T-cell (primary cell): ENCODE results near the gene ENPP4. TPM values are rescaled to one million over a fixed set of nuclear protein-coding genes. Genes with fewer than 3 reads are reported as not detected.

Source experiments
- ATAC-seq, 4 experiments: fragments of 200-7000 bp in 3 of 4; fragments of 150-1000 bp in 1 of 4; cut with Tn5 transposase; replicated peaks in 1 of 4; 1 replicate in 3 of 4; 2 replicates in 1 of 4; pipeline ENCODE4 v1.10.0; 2021; ENCODE audit warnings: moderate library complexity in 3 of 4, mild to moderate bottlenecking in 2 of 4, moderate number of reproducible peaks in 1 of 4
- CTCF ChIA-PET, 2 donors: fragments of 300-600 bp; sonication (Branson Sonifier 250); formaldehyde crosslinking; loops; one replicate each; lab custom pipeline; 2022; ENCODE audit warnings: antibody characterized with exemption in 2 of 2; lab: Charles Lee
- POLR2A ChIA-PET, 2 donors: fragments of 300-600 bp; sonication (Branson Sonifier 250); formaldehyde crosslinking; loops; one replicate each; lab custom pipeline; 2022; ENCODE audit warnings: antibody characterized with exemption in 2 of 2; lab: Charles Lee
- DNase-seq, 35 experiments: peaks; one replicate each; pipeline versions ENCODE4 v3.0.0 to v3.0.0-alpha.2; 2013 to 2023
- H3K27ac ChIP-seq: one replicate; pipeline ENCODE4 v1.5.1; 2013; ENCODE audit warnings: low read length
- H3K27me3 ChIP-seq, 2 experiments: replicated peaks in 1 of 2; 1 replicate in 1 of 2; 2 replicates in 1 of 2; pipeline versions ENCODE4 v1.6.1 to v1.7.0; 2013; ENCODE audit warnings: low read length in 1 of 2, mixed read lengths in 1 of 2; ENCODE audit not compliant: control insufficient read depth in 2 of 2, insufficient read depth in 2 of 2; ENCODE audit errors: extremely low read depth in 1 of 2
- H3K36me3 ChIP-seq, 2 donors: 1 replicate in 1 of 2; 2 replicates in 1 of 2; pipeline versions ENCODE4 v1.6.1 to v1.7.0; 2013; ENCODE audit warnings: low read length in 1 of 2; ENCODE audit not compliant: control insufficient read depth in 2 of 2, insufficient read depth in 1 of 2; ENCODE audit errors: extremely low read depth in 1 of 2
- H3K4me1 ChIP-seq, 2 experiments: 1 replicate in 1 of 2; 2 replicates in 1 of 2; pipeline versions ENCODE4 v1.6.1 to v1.7.0; 2013; ENCODE audit warnings: low read length in 2 of 2, mixed read lengths in 1 of 2; ENCODE audit not compliant: insufficient read depth in 2 of 2, control insufficient read depth in 1 of 2; ENCODE audit errors: extremely low read depth in 1 of 2
- H3K4me3 ChIP-seq, 2 donors: 1 replicate in 1 of 2; 2 replicates in 1 of 2; pipeline versions ENCODE4 v1.5.1 to v1.7.0; 2013; ENCODE audit warnings: mild to moderate bottlenecking in 2 of 2, low read length in 1 of 2, moderate library complexity in 1 of 2; ENCODE audit not compliant: control insufficient read depth in 1 of 2; ENCODE audit errors: extremely low read depth in 1 of 2
- H3K9me3 ChIP-seq: 2 replicates; pipeline ENCODE4 v1.7.0; 2013
- H3K27ac Mint-ChIP-seq, 2 donors: one replicate each; pipeline ENCODE4 v1.8.0; 2020 to 2021; ENCODE audit warnings: mild to moderate bottlenecking in 2 of 2, mixed read lengths in 2 of 2
- H3K27me3 Mint-ChIP-seq, 2 donors: one replicate each; pipeline ENCODE4 v1.8.0; 2021 to 2022; ENCODE audit warnings: mixed read lengths in 2 of 2
- H3K36me3 Mint-ChIP-seq: one replicate; pipeline ENCODE4 v1.8.0; 2021; ENCODE audit warnings: mixed read lengths
- H3K4me1 Mint-ChIP-seq, 3 donors: one replicate each; pipeline ENCODE4 v1.8.0; 2020 to 2022; ENCODE audit warnings: mixed read lengths in 3 of 3, mild to moderate bottlenecking in 1 of 3
- H3K4me3 Mint-ChIP-seq, 3 donors: one replicate each; pipeline ENCODE4 v1.8.0; 2020 to 2022; ENCODE audit warnings: mild to moderate bottlenecking in 3 of 3, mixed read lengths in 3 of 3, moderate library complexity in 3 of 3
- H3K9me3 Mint-ChIP-seq, 3 donors: one replicate each; pipeline ENCODE4 v1.8.0; 2020 to 2022; ENCODE audit warnings: mixed read lengths in 3 of 3
- WGBS: methylation state at CpG from one replicate; pipeline ENCODE4 v1.1.5; 2013; ENCODE audit warnings: missing lambda C conversion rate; ENCODE audit not compliant: insufficient coverage; 5-methylcytosine and 5-hydroxymethylcytosine counted together
- total RNA-seq, 35 experiments: library from RNA in 6 of 35; stranded (reverse) in 6 of 35; fragments of 120-200 nt in 1 of 35; gene quantifications; one replicate each; pipeline versions ENCODE4 v1.2.1 to v1.2.4 and lab custom pipeline; 2013 to 2026

Gene ENPP4
- total RNA-seq, 5 donors from 2014 or later (not counting 1 experiment from before 2014, with no cell fraction given), result 6.3 to 9.4 (median 8.1) TPM

- H3K27ac ChIP-seq, result no peak overlapping the region
These were observed 25.6 kb upstream of the ENPP4 start for GRCh38 chr6:46104209-46104608.

GRCh38 chr6:46105568-46105967 lies 24.2 kb upstream of the ENPP4 start:
- 0% methylated on average over 1 of the region's 1 CpG for WGBS
- Mint-ChIP-seq H3K27me3 (no peaks in the 10 kb centered on the region), H3K27ac (no peak overlapping the region), H3K4me3 (no peak overlapping the region), H3K36me3 (peaks cover 20% of the 10 kb centered on the region), H3K9me3 (peaks cover 0 to 15% (median 15%) of the 10 kb centered on the region in 3 donors), H3K4me1 (peaks cover 0 to 14% (median 10%) of the 10 kb centered on the region in 3 donors)
- DNase-seq, result no peak
- H3K4me1 ChIP-seq, result peaks cover 0 to 2% of the 10 kb centered on the region in 2 experiments
- H3K27me3 ChIP-seq, result no peaks in the 10 kb centered on the region
- no peaks in the 10 kb centered on the region for H3K36me3 ChIP-seq
- H3K9me3 ChIP-seq, result no peaks in the 10 kb centered on the region
- no peak overlapping the region for H3K4me3 ChIP-seq
- no peak for ATAC-seq
- CTCF ChIA-PET, result no interaction called here
- POLR2A ChIA-PET, result no interaction called here
- H3K27ac ChIP-seq, result no peak overlapping the region

More at GRCh38 chr6:46104209-46104608, 25.6 kb upstream of the ENPP4 start:
- 100% methylated on average over 1 of the region's 3 CpGs for WGBS
- Mint-ChIP-seq H3K36me3 (peaks cover 22% of the 10 kb centered on the region), H3K27ac (no peak overlapping the region), H3K4me3 (no peak overlapping the region), H3K9me3 (peaks cover 0 to 11% (median 8%) of the 10 kb centered on the region in 3 donors), H3K4me1 (peaks cover 0 to 14% (median 10%) of the 10 kb centered on the region in 3 donors), H3K27me3 (no peaks in the 10 kb centered on the region)
- ATAC-seq (no peak), DNase-seq (no peak)
- no peaks in the 10 kb centered on the region for H3K27me3 ChIP-seq
- POLR2A ChIA-PET, result no interaction called here
- peaks cover 0 to 2% of the 10 kb centered on the region in 2 experiments for H3K4me1 ChIP-seq
- H3K4me3 ChIP-seq, result no peak overlapping the region
- CTCF ChIA-PET, result interaction anchor here in 1 of 2 donors (0.6 kb wide), 1 partner anchor 303 kb away, joined by 3 read pairs; no protein-coding TSS in a partner anchor
- no peaks in the 10 kb centered on the region for H3K36me3 ChIP-seq
- no peaks in the 10 kb centered on the region for H3K9me3 ChIP-seq

GRCh38 chr6:46113370-46113769 lies 16.4 kb upstream of the ENPP4 start:
- H3K27ac Mint-ChIP-seq, result no peak overlapping the region
- H3K27me3 ChIP-seq, result no peaks in the 10 kb centered on the region
- H3K4me1 Mint-ChIP-seq, result peaks cover 4 to 16% (median 6%) of the 10 kb centered on the region in 3 donors
- H3K36me3 Mint-ChIP-seq, result peaks cover 42% of the 10 kb centered on the region
- no peak overlapping the region for H3K4me3 ChIP-seq
- H3K27ac ChIP-seq, result no peak overlapping the region
- ATAC-seq (no peak), DNase-seq (no peak)
- ChIA-PET POLR2A (no interaction called here), CTCF (interaction anchor here in 1 of 2 donors (0.7 kb wide), 1 partner anchor 1674 kb away, joined by 4 read pairs; no protein-coding TSS in a partner anchor)
- peaks cover 7 to 16% (median 11%) of the 10 kb centered on the region in 3 donors for H3K9me3 Mint-ChIP-seq
- H3K9me3 ChIP-seq, result no peaks in the 10 kb centered on the region
- no peaks in the 10 kb centered on the region for H3K36me3 ChIP-seq
- no peaks in the 10 kb centered on the region for H3K27me3 Mint-ChIP-seq
- no peak overlapping the region for H3K4me3 Mint-ChIP-seq
- no CpG with 5 or more reads among the region's 1 CpG for WGBS
- H3K4me1 ChIP-seq, result no peaks in the 10 kb centered on the region

- Mint-ChIP-seq H3K4me3 (no peak overlapping the region), H3K27me3 (no peaks in the 10 kb centered on the region), H3K4me1 (peaks cover 21 to 26% (median 26%) of the 10 kb centered on the region in 3 donors), H3K36me3 (peaks cover 45% of the 10 kb centered on the region), H3K27ac (no peak overlapping the region), H3K9me3 (peaks cover 4 to 10% (median 7%) of the 10 kb centered on the region in 3 donors)
- POLR2A ChIA-PET, result no interaction called here
- WGBS, result no CpG with 5 or more reads among the region's 1 CpG
- Histone ChIP-seq H3K4me3 (no peak overlapping the region), H3K9me3 (no peaks in the 10 kb centered on the region), H3K4me1 (peaks cover 0 to 10% of the 10 kb centered on the region in 2 experiments), H3K27ac (no peak overlapping the region), H3K27me3 (no peaks in the 10 kb centered on the region), H3K36me3 (no peaks in the 10 kb centered on the region)
- ATAC-seq (no peak), DNase-seq (no peak)
- CTCF ChIA-PET, result no interaction called here
These were observed 14.2 kb upstream of the ENPP4 start for GRCh38 chr6:46115634-46116033.

GRCh38 chr6:46116289-46116688 lies 13.5 kb upstream of the ENPP4 start:
- H3K9me3 Mint-ChIP-seq, result peaks cover 4 to 10% (median 7%) of the 10 kb centered on the region in 3 donors
- POLR2A ChIA-PET, result no interaction called here
- no CpG with 5 or more reads among the region's 2 CpGs for WGBS
- no peak overlapping the region for H3K4me3 ChIP-seq
- no peaks in the 10 kb centered on the region for H3K9me3 ChIP-seq
- CTCF ChIA-PET, result interaction anchor here in 1 of 2 donors (1.1 kb wide), 1 partner anchor 26 kb away, joined by 3 read pairs; no protein-coding TSS in a partner anchor
- no peaks in the 10 kb centered on the region for H3K27me3 Mint-ChIP-seq
- peaks cover 21 to 30% (median 30%) of the 10 kb centered on the region in 3 donors for H3K4me1 Mint-ChIP-seq
- no peak overlapping the region for H3K27ac Mint-ChIP-seq
- ATAC-seq, result no peak
- no peaks in the 10 kb centered on the region for H3K27me3 ChIP-seq
- DNase-seq, result no peak
- H3K27ac ChIP-seq, result no peak overlapping the region
- no peak overlapping the region for H3K4me3 Mint-ChIP-seq
- H3K36me3 ChIP-seq, result no peaks in the 10 kb centered on the region
- H3K4me1 ChIP-seq, result peaks cover 0 to 10% of the 10 kb centered on the region in 2 experiments
- H3K36me3 Mint-ChIP-seq, result peaks cover 47% of the 10 kb centered on the region

GRCh38 chr6:46118157-46118556 lies 11.6 kb upstream of the ENPP4 start:
- WGBS, result no CpG with 5 or more reads among the region's 1 CpG
- Mint-ChIP-seq H3K36me3 (peaks cover 46% of the 10 kb centered on the region), H3K4me1 (peaks cover 23 to 40% (median 34%) of the 10 kb centered on the region in 3 donors), H3K27me3 (no peaks in the 10 kb centered on the region), H3K27ac (no peak overlapping the region), H3K4me3 (no peak overlapping the region), H3K9me3 (peaks cover 0 to 10% (median 6%) of the 10 kb centered on the region in 3 donors)
- Histone ChIP-seq H3K4me3 (no peak overlapping the region), H3K27me3 (no peaks in the 10 kb centered on the region), H3K9me3 (no peaks in the 10 kb centered on the region), H3K4me1 (peaks cover 0 to 10% of the 10 kb centered on the region in 2 experiments), H3K27ac (no peak overlapping the region), H3K36me3 (no peaks in the 10 kb centered on the region)
- no peak for DNase-seq
- ATAC-seq, result no peak
- ChIA-PET POLR2A (no interaction called here), CTCF (no interaction called here)
